Uterus (tissue), 4 donors: ENCODE measurements around the gene ZNF831. TPM values are rescaled to one million over a fixed set of nuclear protein-coding genes. Genes with fewer than 3 reads are reported as not detected.

Experiments used
- DNase-seq, 2 donors: peaks; one replicate each; pipeline ENCODE4 v3.0.0-alpha.2; 2019 to 2020
- H3K27ac ChIP-seq, 2 donors: fragments of 200-600 bp; sonication (generic); 1 replicate in 1 of 2; 2 replicates in 1 of 2; pipeline ENCODE4 v1.5.1; 2016 to 2018
- H3K27me3 ChIP-seq, 2 donors: fragments of 200-600 bp; sonication (generic); one replicate each; pipeline ENCODE4 v1.5.1; 2018 to 2019; ENCODE audit warnings: control low read depth in 1 of 2
- H3K36me3 ChIP-seq, 2 donors: fragments of 200-600 bp; sonication (generic); one replicate each; pipeline ENCODE4 v1.5.1; 2019; ENCODE audit warnings: control low read depth in 1 of 2
- H3K4me1 ChIP-seq, 2 donors: fragments of 200-600 bp; sonication (generic); one replicate each; pipeline ENCODE4 v1.5.1; 2018 to 2019; ENCODE audit warnings: control low read depth in 1 of 2
- H3K4me3 ChIP-seq, 2 donors: fragments of 200-600 bp; sonication (generic); 1 replicate in 1 of 2; 2 replicates in 1 of 2; pipeline ENCODE4 v1.5.1; 2018 to 2019; ENCODE audit warnings: mild to moderate bottlenecking in 1 of 2
- H3K9me3 ChIP-seq, 2 donors: fragments of 200-600 bp; sonication (generic); one replicate each; pipeline ENCODE4 v1.5.1; 2019; ENCODE audit warnings: control low read depth in 1 of 2
- CTCF ChIP-seq, 4 experiments: fragments of 200-600 bp in 2 of 4; fragments of 450-650 bp in 2 of 4; sonication (generic) in 2 of 4; IDR thresholded peaks; one replicate each; pipeline ENCODE4 v1.5.1; 2016 to 2019; ENCODE audit warnings: antibody characterized with exemption in 4 of 4, mild to moderate bottlenecking in 2 of 4, moderate library complexity in 1 of 4
- POLR2A ChIP-seq, 2 donors: fragments of 450-650 bp; IDR thresholded peaks; one replicate each; pipeline ENCODE4 v1.6.1; 2016; ENCODE audit warnings: antibody characterized with exemption in 2 of 2, mild to moderate bottlenecking in 1 of 2, moderate library complexity in 1 of 2
- intact Hi-C: fragments of 100-400 bp; cut with DNase I; formaldehyde crosslinking; loops from one replicate; pipeline ENCODE4 v1.15.1; 2023; ENCODE audit warnings: low total_unique reads
- total RNA-seq, 4 donors: library from RNA; depleted of rRNA in 3 of 4; stranded (reverse); fragments of >200 nt in 3 of 4; gene quantifications; one replicate each; pipeline versions ENCODE4 v1.1.0 to v1.2.4, GENCODE V29; 2014 to 2023
- donor health status: DM: yes; HTN: yes; CAD: no.

ZNF831 gene
- total RNA-seq, 4 donors from 2014 or later = 0.21 to 3.1 (median 0.43) TPM

DNA sequence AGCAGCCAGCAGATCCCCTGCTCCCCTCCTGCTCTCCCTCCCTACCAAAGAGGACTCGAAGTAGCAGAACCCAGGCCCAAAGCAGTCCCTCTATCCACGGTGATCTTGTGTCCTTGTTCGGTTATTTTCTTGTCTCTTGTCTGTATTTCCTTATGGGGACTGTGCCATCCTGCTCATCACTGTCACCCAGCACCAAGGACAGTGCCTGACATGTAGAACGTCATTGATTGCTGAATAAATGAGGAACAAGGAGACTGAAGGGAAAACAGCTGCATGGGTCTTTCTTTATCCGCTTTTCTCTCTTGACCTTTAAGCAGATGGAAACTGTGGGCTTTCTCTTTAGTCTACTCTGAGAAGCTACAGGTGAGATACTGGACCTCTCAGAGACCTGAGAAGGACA is 29.4 kb upstream of the ZNF831 start:
- no peaks in the 10 kb centered on the region for H3K4me1 ChIP-seq
- no peak overlapping the region for H3K4me3 ChIP-seq
- TF ChIP-seq CTCF (IDR thresholded peaks at IDR 0.05) = no peak
- TF ChIP-seq POLR2A (IDR thresholded peaks at IDR 0.05) = no peak
- intact Hi-C loops = no loop called here
- no peaks in the 10 kb centered on the region for H3K36me3 ChIP-seq
- H3K9me3 ChIP-seq = no peaks in the 10 kb centered on the region
- no peak for DNase-seq
- H3K27me3 ChIP-seq = no peaks in the 10 kb centered on the region
- no peak overlapping the region for H3K27ac ChIP-seq

DNA sequence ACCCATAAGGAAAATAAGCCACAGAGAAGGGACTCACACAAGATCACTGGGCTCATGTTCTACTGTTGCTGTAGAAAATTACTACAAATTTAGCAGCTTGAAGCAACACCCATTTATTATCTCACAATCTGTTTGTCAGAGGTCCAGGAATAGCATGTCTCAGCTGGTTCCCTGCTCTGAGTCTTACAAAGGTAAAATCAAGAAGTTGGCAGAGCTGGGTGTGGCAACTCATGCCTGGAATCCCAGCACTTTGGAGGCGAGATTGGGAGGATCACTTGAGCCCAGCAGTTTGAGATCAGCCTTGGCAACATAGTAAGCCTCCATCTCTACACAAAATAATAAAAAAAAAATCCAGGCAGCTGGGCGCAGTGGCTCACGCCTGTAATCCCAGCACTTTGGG is 28.5 kb upstream of the ZNF831 start:
- no peak overlapping the region for H3K4me3 ChIP-seq
- H3K4me1 ChIP-seq = no peaks in the 10 kb centered on the region
- intact Hi-C loops = no loop called here
- no peak for DNase-seq
- H3K9me3 ChIP-seq = no peaks in the 10 kb centered on the region
- no peaks in the 10 kb centered on the region for H3K27me3 ChIP-seq
- TF ChIP-seq CTCF (IDR thresholded peaks at IDR 0.05) (no peak), POLR2A (IDR thresholded peaks at IDR 0.05) (no peak)
- H3K36me3 ChIP-seq = no peaks in the 10 kb centered on the region
- no peak overlapping the region for H3K27ac ChIP-seq

DNA sequence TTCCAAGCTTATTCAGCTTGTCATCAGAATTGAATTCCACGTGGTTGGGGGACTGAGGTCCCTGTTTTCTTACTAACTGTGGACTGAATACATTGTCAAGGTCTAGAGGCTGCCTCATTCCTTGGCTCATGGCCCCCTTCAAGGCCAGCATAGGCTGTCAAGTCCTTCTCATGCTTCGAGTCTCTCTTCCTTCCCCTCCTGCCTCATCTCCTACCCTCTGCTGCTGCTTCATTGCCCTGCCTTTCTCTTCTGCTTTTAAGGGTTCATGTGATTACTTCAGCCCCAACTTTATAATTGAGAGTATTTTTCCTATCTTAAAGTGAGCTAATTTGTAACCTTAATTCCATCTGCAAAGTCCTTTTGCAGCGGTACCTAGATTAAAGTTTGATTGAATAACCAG is 27.6 kb upstream of the ZNF831 start:
- intact Hi-C loops = no loop called here
- Histone ChIP-seq H3K27me3 (no peaks in the 10 kb centered on the region), H3K4me3 (no peak overlapping the region), H3K9me3 (no peaks in the 10 kb centered on the region), H3K27ac (no peak overlapping the region), H3K36me3 (no peaks in the 10 kb centered on the region), H3K4me1 (no peaks in the 10 kb centered on the region)
- DNase-seq = no peak
- TF ChIP-seq POLR2A (IDR thresholded peaks at IDR 0.05) (no peak), CTCF (IDR thresholded peaks at IDR 0.05) (no peak)

GRCh38 chr20:59137532-59137931 is 26.1 kb upstream of the ZNF831 start:
- no peak for TF ChIP-seq CTCF (IDR thresholded peaks at IDR 0.05)
- TF ChIP-seq POLR2A (IDR thresholded peaks at IDR 0.05) = no peak
- Histone ChIP-seq H3K4me3 (no peak overlapping the region), H3K36me3 (no peaks in the 10 kb centered on the region), H3K9me3 (no peaks in the 10 kb centered on the region), H3K4me1 (no peaks in the 10 kb centered on the region), H3K27me3 (no peaks in the 10 kb centered on the region), H3K27ac (no peak overlapping the region)
- DNase-seq = no peak
- intact Hi-C loops = no loop called here

DNA sequence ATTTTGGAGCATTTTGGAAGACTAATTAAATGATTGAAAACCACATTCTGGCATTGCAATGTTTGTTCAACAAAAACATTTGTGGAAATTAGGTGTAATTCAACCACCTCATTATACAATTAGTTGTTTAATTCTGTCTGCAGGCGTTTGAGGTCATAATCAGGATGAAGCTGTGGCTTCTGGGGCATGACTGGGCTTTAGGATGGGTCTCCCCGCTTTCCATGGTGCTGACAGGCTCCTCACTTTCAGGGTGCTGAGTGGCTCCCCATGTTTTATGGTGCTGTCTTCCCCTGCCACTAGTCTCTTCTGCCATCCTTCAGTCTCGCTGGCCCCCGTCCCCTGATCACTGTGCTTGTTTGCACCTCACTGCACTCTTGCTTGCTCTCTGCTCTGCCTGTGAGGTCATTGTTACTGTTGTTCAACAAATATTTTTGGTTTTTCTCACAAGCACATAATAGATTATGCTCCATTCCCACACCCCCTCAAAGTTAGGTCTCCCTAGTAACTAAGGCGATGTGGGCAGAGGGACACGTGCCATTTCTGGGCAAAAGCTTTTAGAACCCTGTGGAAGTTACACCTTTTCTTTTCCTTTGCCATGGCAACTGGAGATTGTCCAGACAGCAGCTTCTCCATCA is 25.4 kb upstream of the ZNF831 start:
- intact Hi-C loops = no loop called here
- H3K4me3 ChIP-seq = no peak overlapping the region
- H3K36me3 ChIP-seq = no peaks in the 10 kb centered on the region
- no peak for DNase-seq
- no peaks in the 10 kb centered on the region for H3K9me3 ChIP-seq
- no peaks in the 10 kb centered on the region for H3K4me1 ChIP-seq
- TF ChIP-seq POLR2A (IDR thresholded peaks at IDR 0.05) (no peak), CTCF (IDR thresholded peaks at IDR 0.05) (no peak)
- no peak overlapping the region for H3K27ac ChIP-seq
- no peaks in the 10 kb centered on the region for H3K27me3 ChIP-seq
